HCT116 (cell line): ENCODE data around the gene PAQR7.

Source experiments
- ELF1 ChIP-seq: IDR thresholded peaks from 2 replicates; pipeline ENCODE4 v1.6.1; 2012; ENCODE audit warnings: low read depth, borderline replicate concordance
- EZH2phosphoT487 ChIP-seq: fragments of 200-600 bp; IDR thresholded peaks from 2 replicates; pipeline ENCODE4 v1.6.1; 2018; ENCODE audit warnings: antibody characterized with exemption, borderline replicate concordance
- FOSL1 ChIP-seq: IDR thresholded peaks from 2 replicates; pipeline ENCODE4 v1.6.1; 2012; ENCODE audit warnings: low read depth
- JUND ChIP-seq: IDR thresholded peaks from 2 replicates; pipeline ENCODE4 v1.6.1; 2012
- POLR2A ChIP-seq: IDR thresholded peaks from 2 replicates; pipeline ENCODE4 v1.7.0; 2011; ENCODE audit warnings: borderline replicate concordance; ENCODE audit not compliant: insufficient read depth, insufficient read length; ENCODE audit errors: extremely low read depth
- POLR2AphosphoS5 ChIP-seq: IDR thresholded peaks from 2 replicates; pipeline ENCODE4 v1.6.1; 2011; ENCODE audit warnings: mild to moderate bottlenecking, low read depth, low read length, moderate library complexity
- ZFX ChIP-seq: fragments of 450-650 bp; IDR thresholded peaks from 2 replicates; pipeline ENCODE4 v1.6.1; 2017
- ZNF274 ChIP-seq: fragments of 200-500 bp; sonication (Bioruptor generic); IDR thresholded peaks from 2 replicates; pipeline ENCODE4 v1.6.1; 2014; ENCODE audit warnings: mild to moderate bottlenecking, low read depth, low read length, inconsistent platforms
- TF ChIP-seq, protein P1 (sequence below), 3 experiments: fragments of 200-600 bp in 1 of 3; sonication (generic) in 1 of 3; IDR thresholded peaks in 2 of 3; conservative IDR thresholded peaks in 1 of 3; 2 replicates each; pipeline ENCODE4 v1.5.1; 2012 to 2017; ENCODE audit warnings: low read depth in 2 of 3, low read length in 2 of 3, antibody characterized with exemption in 1 of 3, borderline replicate concordance in 1 of 3, control low read depth in 1 of 3, mild to moderate bottlenecking in 1 of 3, mixed read lengths in 1 of 3, mixed run types in 1 of 3, moderate library complexity in 1 of 3; ENCODE audit not compliant: insufficient read depth in 1 of 3
- TF ChIP-seq, protein P2 (sequence below): IDR thresholded peaks from 2 replicates; pipeline ENCODE4 v1.6.1; 2012
- TF ChIP-seq, protein P3 (sequence below): IDR thresholded peaks from 2 replicates; pipeline ENCODE4 v1.6.1; 2012; ENCODE audit warnings: low read depth

DNA sequence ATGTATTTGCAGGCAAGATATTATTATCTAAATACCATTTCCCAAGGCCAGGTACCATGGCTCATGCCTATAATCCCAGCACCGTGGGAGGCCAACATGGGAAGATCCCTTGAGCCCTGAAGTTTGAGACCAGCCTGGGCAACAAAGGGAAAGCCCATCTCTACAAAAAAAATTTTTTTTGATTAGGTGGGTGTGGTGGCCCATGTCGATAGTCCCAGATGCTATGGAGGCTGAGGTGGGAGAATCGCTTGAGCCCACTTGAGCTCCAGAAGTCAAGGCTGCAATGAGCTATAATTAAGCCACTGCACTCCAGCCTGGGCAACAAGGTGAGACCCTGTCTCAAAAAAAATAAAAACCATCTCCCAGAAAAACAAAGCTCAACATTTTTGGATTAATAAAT is 28.5 kb upstream of the PAQR7 start:
- TF ChIP-seq, protein P1, sequence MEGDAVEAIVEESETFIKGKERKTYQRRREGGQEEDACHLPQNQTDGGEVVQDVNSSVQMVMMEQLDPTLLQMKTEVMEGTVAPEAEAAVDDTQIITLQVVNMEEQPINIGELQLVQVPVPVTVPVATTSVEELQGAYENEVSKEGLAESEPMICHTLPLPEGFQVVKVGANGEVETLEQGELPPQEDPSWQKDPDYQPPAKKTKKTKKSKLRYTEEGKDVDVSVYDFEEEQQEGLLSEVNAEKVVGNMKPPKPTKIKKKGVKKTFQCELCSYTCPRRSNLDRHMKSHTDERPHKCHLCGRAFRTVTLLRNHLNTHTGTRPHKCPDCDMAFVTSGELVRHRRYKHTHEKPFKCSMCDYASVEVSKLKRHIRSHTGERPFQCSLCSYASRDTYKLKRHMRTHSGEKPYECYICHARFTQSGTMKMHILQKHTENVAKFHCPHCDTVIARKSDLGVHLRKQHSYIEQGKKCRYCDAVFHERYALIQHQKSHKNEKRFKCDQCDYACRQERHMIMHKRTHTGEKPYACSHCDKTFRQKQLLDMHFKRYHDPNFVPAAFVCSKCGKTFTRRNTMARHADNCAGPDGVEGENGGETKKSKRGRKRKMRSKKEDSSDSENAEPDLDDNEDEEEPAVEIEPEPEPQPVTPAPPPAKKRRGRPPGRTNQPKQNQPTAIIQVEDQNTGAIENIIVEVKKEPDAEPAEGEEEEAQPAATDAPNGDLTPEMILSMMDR (IDR thresholded peaks at IDR 0.05 in 2 of 3, conservative IDR thresholded peaks at IDR 0.05 in 1 of 3; ENCODE audit: borderline replicate concordance in 1 of 3, insufficient read depth in 1 of 3, low read depth in 2 of 3, low read length in 2 of 3) = no peak
- TF ChIP-seq POLR2AphosphoS5 (no peak), EZH2phosphoT487 (no peak), ZFX (no peak), ELF1 (no peak), POLR2A (no peak), FOSL1 (no peak), ZNF274 (no peak), JUND (no peak)
- TF ChIP-seq, protein P2, sequence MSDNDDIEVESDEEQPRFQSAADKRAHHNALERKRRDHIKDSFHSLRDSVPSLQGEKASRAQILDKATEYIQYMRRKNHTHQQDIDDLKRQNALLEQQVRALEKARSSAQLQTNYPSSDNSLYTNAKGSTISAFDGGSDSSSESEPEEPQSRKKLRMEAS = no peak
- TF ChIP-seq, protein P3, sequence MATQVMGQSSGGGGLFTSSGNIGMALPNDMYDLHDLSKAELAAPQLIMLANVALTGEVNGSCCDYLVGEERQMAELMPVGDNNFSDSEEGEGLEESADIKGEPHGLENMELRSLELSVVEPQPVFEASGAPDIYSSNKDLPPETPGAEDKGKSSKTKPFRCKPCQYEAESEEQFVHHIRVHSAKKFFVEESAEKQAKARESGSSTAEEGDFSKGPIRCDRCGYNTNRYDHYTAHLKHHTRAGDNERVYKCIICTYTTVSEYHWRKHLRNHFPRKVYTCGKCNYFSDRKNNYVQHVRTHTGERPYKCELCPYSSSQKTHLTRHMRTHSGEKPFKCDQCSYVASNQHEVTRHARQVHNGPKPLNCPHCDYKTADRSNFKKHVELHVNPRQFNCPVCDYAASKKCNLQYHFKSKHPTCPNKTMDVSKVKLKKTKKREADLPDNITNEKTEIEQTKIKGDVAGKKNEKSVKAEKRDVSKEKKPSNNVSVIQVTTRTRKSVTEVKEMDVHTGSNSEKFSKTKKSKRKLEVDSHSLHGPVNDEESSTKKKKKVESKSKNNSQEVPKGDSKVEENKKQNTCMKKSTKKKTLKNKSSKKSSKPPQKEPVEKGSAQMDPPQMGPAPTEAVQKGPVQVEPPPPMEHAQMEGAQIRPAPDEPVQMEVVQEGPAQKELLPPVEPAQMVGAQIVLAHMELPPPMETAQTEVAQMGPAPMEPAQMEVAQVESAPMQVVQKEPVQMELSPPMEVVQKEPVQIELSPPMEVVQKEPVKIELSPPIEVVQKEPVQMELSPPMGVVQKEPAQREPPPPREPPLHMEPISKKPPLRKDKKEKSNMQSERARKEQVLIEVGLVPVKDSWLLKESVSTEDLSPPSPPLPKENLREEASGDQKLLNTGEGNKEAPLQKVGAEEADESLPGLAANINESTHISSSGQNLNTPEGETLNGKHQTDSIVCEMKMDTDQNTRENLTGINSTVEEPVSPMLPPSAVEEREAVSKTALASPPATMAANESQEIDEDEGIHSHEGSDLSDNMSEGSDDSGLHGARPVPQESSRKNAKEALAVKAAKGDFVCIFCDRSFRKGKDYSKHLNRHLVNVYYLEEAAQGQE = no peak
